Thyroid gland (tissue), 4 donors: ENCODE measurements around the gene KCTD6.
A peak's percentile ranks its signal among the peaks of the same experiment; 100 is the strongest.

ENCODE experiments used
- POLR2A ChIP-seq, 2 donors: fragments of 450-650 bp; IDR thresholded peaks; one replicate each; pipeline ENCODE4 v1.6.1; 2017; ENCODE audit warnings: antibody characterized with exemption in 2 of 2, mild to moderate bottlenecking in 2 of 2, moderate library complexity in 1 of 2
- TF ChIP-seq, protein P1 (sequence below), 6 experiments: fragments of 200-600 bp in 3 of 6; fragments of 450-650 bp in 3 of 6; sonication (generic) in 3 of 6; IDR thresholded peaks; one replicate each; pipeline ENCODE4 v1.5.1; 2016 to 2019; ENCODE audit warnings: antibody characterized with exemption in 6 of 6, mild to moderate bottlenecking in 2 of 6, inconsistent platforms in 1 of 6, moderate library complexity in 1 of 6

DNA sequence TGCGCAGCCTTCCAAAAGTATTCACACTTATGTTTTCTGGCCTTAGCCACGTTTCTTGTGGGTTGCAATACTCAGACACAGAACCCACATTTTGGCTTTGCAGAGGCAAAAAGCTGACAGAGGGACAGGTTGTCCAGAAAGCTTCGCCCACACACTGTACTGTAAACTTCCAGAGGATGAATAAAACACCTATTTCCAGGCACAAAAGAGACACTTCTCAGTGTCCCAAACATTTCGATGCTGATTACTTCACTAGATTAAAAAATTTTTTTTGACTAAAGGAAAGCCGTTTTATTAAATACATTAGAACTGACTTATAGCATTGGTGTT is 28.0 kb upstream of the KCTD6 start:
- TF ChIP-seq POLR2A (IDR thresholded peaks at IDR 0.05): no peak
- TF ChIP-seq, protein P1, sequence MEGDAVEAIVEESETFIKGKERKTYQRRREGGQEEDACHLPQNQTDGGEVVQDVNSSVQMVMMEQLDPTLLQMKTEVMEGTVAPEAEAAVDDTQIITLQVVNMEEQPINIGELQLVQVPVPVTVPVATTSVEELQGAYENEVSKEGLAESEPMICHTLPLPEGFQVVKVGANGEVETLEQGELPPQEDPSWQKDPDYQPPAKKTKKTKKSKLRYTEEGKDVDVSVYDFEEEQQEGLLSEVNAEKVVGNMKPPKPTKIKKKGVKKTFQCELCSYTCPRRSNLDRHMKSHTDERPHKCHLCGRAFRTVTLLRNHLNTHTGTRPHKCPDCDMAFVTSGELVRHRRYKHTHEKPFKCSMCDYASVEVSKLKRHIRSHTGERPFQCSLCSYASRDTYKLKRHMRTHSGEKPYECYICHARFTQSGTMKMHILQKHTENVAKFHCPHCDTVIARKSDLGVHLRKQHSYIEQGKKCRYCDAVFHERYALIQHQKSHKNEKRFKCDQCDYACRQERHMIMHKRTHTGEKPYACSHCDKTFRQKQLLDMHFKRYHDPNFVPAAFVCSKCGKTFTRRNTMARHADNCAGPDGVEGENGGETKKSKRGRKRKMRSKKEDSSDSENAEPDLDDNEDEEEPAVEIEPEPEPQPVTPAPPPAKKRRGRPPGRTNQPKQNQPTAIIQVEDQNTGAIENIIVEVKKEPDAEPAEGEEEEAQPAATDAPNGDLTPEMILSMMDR (IDR thresholded peaks at IDR 0.05): peak in 1 of 6 experiments; percentile 1
